IMR-90 (cell line): ENCODE measurements around the gene MYLK4. TPM values are rescaled to one million over a fixed set of nuclear protein-coding genes. Genes with fewer than 3 reads are reported as not detected.

ENCODE experiments used
- ATAC-seq: fragments of 200-7000 bp; cut with Tn5 transposase; 2 replicates; pipeline ENCODE4 v1.9.1; 2020; ENCODE audit warnings: low read depth, mild to moderate bottlenecking, moderate library complexity
- BruUV-seq: library from RNA; stranded (reverse); fragments of 400-500 nt; replicated peaks from 2 replicates; lab custom pipeline; 2021; lab: Mats Ljungman, UMichigan
- CTCF ChIA-PET: fragments of 300-600 bp; formaldehyde crosslinking; extraction: SDS; loops from one replicate; lab custom pipeline; 2021; ENCODE audit warnings: antibody characterized with exemption; lab: Yijun Ruan, JAX
- POLR2A ChIA-PET: fragments of 300-600 bp; sonication (Branson Sonifier 250); formaldehyde crosslinking; loops from one replicate; lab custom pipeline; 2022; ENCODE audit warnings: antibody characterized with exemption; ENCODE audit not compliant: unreplicated experiment; lab: Charles Lee
- DNase-seq: peaks from one replicate; pipeline ENCODE4 v3.0.0; 2013
- H2AFZ ChIP-seq: replicated peaks from 2 replicates; pipeline ENCODE3; 2013; ENCODE audit warnings: low read length, mild to moderate bottlenecking; ENCODE audit not compliant: poor library complexity
- H2AK5ac ChIP-seq: 2 replicates; pipeline ENCODE4 v1.6.1; 2013; ENCODE audit warnings: low read depth, low read length, inconsistent platforms
- H2AK9ac ChIP-seq: replicated peaks from 2 replicates; pipeline ENCODE3; 2013; ENCODE audit warnings: mild to moderate bottlenecking, low read depth, low read length, moderate library complexity; ENCODE audit not compliant: poor library complexity
- H2BK120ac ChIP-seq: 2 replicates; pipeline ENCODE4 v1.6.1; 2013; ENCODE audit warnings: low read depth, low read length, inconsistent platforms
- H2BK15ac ChIP-seq: 3 replicates; pipeline ENCODE4 v1.6.1; 2013; ENCODE audit warnings: low read depth, low read length, inconsistent platforms
- H2BK20ac ChIP-seq: 2 replicates; pipeline ENCODE4 v1.6.1; 2013; ENCODE audit warnings: low read depth, mild to moderate bottlenecking, inconsistent platforms, low read length, moderate library complexity
- H2BK5ac ChIP-seq: 2 replicates; pipeline ENCODE4 v1.6.1; 2013; ENCODE audit warnings: mild to moderate bottlenecking, low read depth, low read length, inconsistent platforms; ENCODE audit not compliant: poor library complexity, severe bottlenecking
- H3K14ac ChIP-seq: replicated peaks from 2 replicates; pipeline ENCODE4 v1.6.1; 2013; ENCODE audit warnings: low read depth, low read length, inconsistent platforms
- H3K18ac ChIP-seq: 2 replicates; pipeline ENCODE4 v1.6.1; 2013; ENCODE audit warnings: low read depth, low read length, control low read depth
- H3K23ac ChIP-seq: 2 replicates; pipeline ENCODE4 v1.6.1; 2013; ENCODE audit warnings: low read depth, low read length, inconsistent platforms
- H3K27ac ChIP-seq: 2 replicates; pipeline ENCODE4 v1.5.1; 2013; ENCODE audit warnings: mild to moderate bottlenecking, control low read depth, low read length; ENCODE audit not compliant: insufficient read depth
- H3K27me3 ChIP-seq: 2 replicates; pipeline ENCODE4 v1.6.1; 2013; ENCODE audit warnings: low read length; ENCODE audit not compliant: control insufficient read depth, insufficient read depth
- H3K36me3 ChIP-seq: 2 replicates; pipeline ENCODE4 v1.6.1; 2013; ENCODE audit warnings: low read length, mixed read lengths; ENCODE audit not compliant: control insufficient read depth, insufficient read depth
- H3K4ac ChIP-seq: 2 replicates; pipeline ENCODE4 v1.6.1; 2013; ENCODE audit warnings: low read depth, low read length, inconsistent platforms
- H3K4me1 ChIP-seq: 2 replicates; pipeline ENCODE4 v1.6.1; 2013; ENCODE audit warnings: low read length, mixed read lengths; ENCODE audit not compliant: control insufficient read depth, insufficient read depth
- H3K4me2 ChIP-seq: 2 replicates; pipeline ENCODE4 v1.6.1; 2013; ENCODE audit warnings: low read depth, mild to moderate bottlenecking, control low read depth, low read length, moderate library complexity
- H3K4me3 ChIP-seq: 2 replicates; pipeline ENCODE4 v1.5.1; 2013; ENCODE audit warnings: low read depth, mild to moderate bottlenecking, control low read depth, low read length, moderate library complexity; ENCODE audit not compliant: insufficient read depth
- H3K56ac ChIP-seq: 2 replicates; pipeline ENCODE4 v1.6.1; 2013; ENCODE audit warnings: low read length, inconsistent platforms; ENCODE audit not compliant: insufficient read depth; ENCODE audit errors: extremely low read depth
- H3K79me1 ChIP-seq, 2 experiments: 2 replicates each; pipeline ENCODE4 v1.6.1; 2013; ENCODE audit warnings: low read length in 2 of 2, inconsistent platforms in 1 of 2, low read depth in 1 of 2
- H3K9ac ChIP-seq: 2 replicates; pipeline ENCODE4 v1.6.1; 2013; ENCODE audit warnings: low read depth, low read length, control low read depth
- H3K9me1 ChIP-seq: 2 replicates; pipeline ENCODE4 v1.6.1; 2013; ENCODE audit warnings: low read length, inconsistent platforms; ENCODE audit not compliant: insufficient read depth
- H3K9me3 ChIP-seq: 2 replicates; pipeline ENCODE4 v1.6.1; 2013; ENCODE audit warnings: low read length; ENCODE audit not compliant: control insufficient read depth, insufficient read depth
- H4K20me1 ChIP-seq: 2 replicates; pipeline ENCODE4 v1.6.1; 2013; ENCODE audit warnings: low read length, inconsistent platforms; ENCODE audit not compliant: insufficient read depth
- H4K5ac ChIP-seq: 2 replicates; pipeline ENCODE4 v1.6.1; 2013; ENCODE audit warnings: mild to moderate bottlenecking, low read depth, low read length, control low read depth
- H4K8ac ChIP-seq, 2 experiments: 2 replicates each; pipeline ENCODE4 v1.6.1; 2013; ENCODE audit warnings: low read depth in 2 of 2, low read length in 2 of 2, control low read depth in 1 of 2, inconsistent platforms in 1 of 2
- H4K91ac ChIP-seq: 2 replicates; pipeline ENCODE4 v1.6.1; 2013; ENCODE audit warnings: low read depth, low read length, inconsistent platforms; ENCODE audit not compliant: insufficient read depth
- BHLHE40 ChIP-seq: fragments of 150-350 bp; IDR thresholded peaks from 2 replicates; pipeline ENCODE4 v1.6.1; 2016; ENCODE audit warnings: mild to moderate bottlenecking, low read depth, low read length
- CEBPB ChIP-seq: IDR thresholded peaks from 2 replicates; pipeline ENCODE4 v1.6.1; 2012; ENCODE audit warnings: low read depth, low read length, improper control_type of control experiment
- CHD1 ChIP-seq: IDR thresholded peaks from 2 replicates; pipeline ENCODE4 v1.6.1; 2012; ENCODE audit warnings: low read depth, low read length, improper control_type of control experiment
- ELK1 ChIP-seq: fragments of 150-350 bp; IDR thresholded peaks from 2 replicates; pipeline ENCODE4 v1.6.1; 2016; ENCODE audit warnings: low read depth, mild to moderate bottlenecking, low read length, moderate library complexity, borderline replicate concordance
- FOS ChIP-seq: fragments of 150-350 bp; IDR thresholded peaks from 2 replicates; pipeline ENCODE4 v1.6.1; 2016; ENCODE audit warnings: low read depth, low read length
- MAFK ChIP-seq: IDR thresholded peaks from 2 replicates; pipeline ENCODE4 v1.6.1; 2012; ENCODE audit warnings: low read depth, low read length, improper control_type of control experiment
- MAZ ChIP-seq: IDR thresholded peaks from 2 replicates; pipeline ENCODE4 v1.6.1; 2012; ENCODE audit warnings: low read depth, mild to moderate bottlenecking, low read length, improper control_type of control experiment, moderate library complexity, borderline replicate concordance
- MXI1 ChIP-seq: IDR thresholded peaks from 2 replicates; pipeline ENCODE4 v1.6.1; 2012; ENCODE audit warnings: low read depth, mild to moderate bottlenecking, low read length, moderate library complexity, borderline replicate concordance
- NFE2L2 ChIP-seq: fragments of 150-350 bp; IDR thresholded peaks from 2 replicates; pipeline ENCODE4 v1.6.1; 2016; ENCODE audit warnings: low read depth, mild to moderate bottlenecking, low read length
- POLR2A ChIP-seq: IDR thresholded peaks from 2 replicates; pipeline ENCODE4 v1.6.1; 2012; ENCODE audit warnings: mild to moderate bottlenecking, low read depth, low read length
- RAD21 ChIP-seq: IDR thresholded peaks from 2 replicates; pipeline ENCODE4 v1.6.1; 2012; ENCODE audit warnings: low read length, improper control_type of control experiment
- RCOR1 ChIP-seq: IDR thresholded peaks from 2 replicates; pipeline ENCODE4 v1.6.1; 2012; ENCODE audit warnings: mild to moderate bottlenecking, low read length, improper control_type of control experiment; ENCODE audit not compliant: insufficient replicate concordance
- RFX5 ChIP-seq: IDR thresholded peaks from 2 replicates; pipeline ENCODE4 v1.8.0; 2012; ENCODE audit warnings: low read depth, mild to moderate bottlenecking, low read length, moderate library complexity
- SMC3 ChIP-seq: fragments of 150-350 bp; IDR thresholded peaks from 2 replicates; pipeline ENCODE4 v1.6.1; 2016; ENCODE audit warnings: low read depth, mild to moderate bottlenecking, antibody characterized with exemption, low read length, moderate library complexity
- WGBS, 2 experiments: methylation state at CpG; one replicate each; pipeline versions ENCODE4 v1.1.5 to v1.1.7; 2013; ENCODE audit warnings: missing lambda C conversion rate in 2 of 2; ENCODE audit not compliant: insufficient read length in 1 of 2; ENCODE audit errors: extremely low coverage in 2 of 2; 5-methylcytosine and 5-hydroxymethylcytosine counted together
- dilution Hi-C: fragments of 300-500 bp; cut with HindIII; formaldehyde crosslinking; loops from one replicate; pipeline ENCODE4 v1.14.3; 2018; ENCODE audit warnings: low sequenced_read_pairs; ENCODE audit not compliant: unreplicated experiment
- in situ Hi-C: fragments of 300-500 bp; cut with MboI; formaldehyde crosslinking; loops from 3 replicates; pipeline ENCODE4 v1.14.3; 2019; ENCODE audit warnings: low sequenced_read_pairs, inconsistent platforms, mixed read lengths
- intact Hi-C: fragments of 100-400 bp; cut with micrococcal nuclease; formaldehyde crosslinking; loops from 2 replicates; pipeline ENCODE4 v1.10.0; 2022
- polyA plus RNA-seq, 3 experiments: library from polyadenylated mRNA; depleted of rRNA; stranded (reverse); fragments of >200 nt; gene quantifications; 2 replicates each; pipeline ENCODE4 v1.2.3, GENCODE V29; 2012; ENCODE audit warnings: low replicate concordance in 1 of 3
- total RNA-seq: library from RNA; depleted of rRNA; stranded (reverse); fragments of >200 nt; gene quantifications from 2 replicates; pipeline ENCODE4 v1.2.3, GENCODE V29; 2012
- TF ChIP-seq, protein P1 (sequence below): conservative IDR thresholded peaks from 2 replicates; pipeline ENCODE4 v1.5.1; 2012; ENCODE audit warnings: mild to moderate bottlenecking, low read depth, low read length, improper control_type of control experiment
- TF ChIP-seq, protein P2 (sequence below): fragments of 150-350 bp; IDR thresholded peaks from 2 replicates; pipeline ENCODE4 v1.6.1; 2017; ENCODE audit warnings: mild to moderate bottlenecking, antibody characterized with exemption, low read length, low read depth

The MYLK4 gene
- total and polyA plus RNA-seq, 2 of the 4 experiments (the other 2 are of a cell fraction), result under 0.01 to 0.07 TPM

DNA sequence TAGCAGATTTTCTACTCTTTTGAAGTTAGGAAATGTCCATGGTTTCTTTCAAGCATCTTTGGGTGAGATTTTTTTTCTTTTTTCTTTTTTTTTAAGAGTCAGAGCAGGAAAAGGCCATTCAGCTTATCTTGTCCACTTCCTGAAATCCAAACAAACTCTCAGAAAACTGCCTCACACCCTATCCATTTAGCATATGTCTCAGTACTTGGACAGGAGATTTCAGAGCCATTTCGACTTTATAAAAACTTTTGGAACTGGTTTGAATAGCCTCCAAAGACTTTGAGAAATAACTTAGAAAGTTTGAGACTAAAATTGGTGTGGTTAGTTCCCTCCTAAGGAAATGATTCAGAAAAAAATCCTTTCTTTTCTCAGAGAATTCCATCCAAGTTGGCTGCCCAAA lies 125.1 kb downstream of the MYLK4 start:
- no peak overlapping the region for H3K18ac ChIP-seq
- no peak overlapping the region for H4K5ac ChIP-seq
- no CpG with 5 or more reads among the region's 1 CpG for WGBS, 2 experiments
- TF ChIP-seq, protein P1, sequence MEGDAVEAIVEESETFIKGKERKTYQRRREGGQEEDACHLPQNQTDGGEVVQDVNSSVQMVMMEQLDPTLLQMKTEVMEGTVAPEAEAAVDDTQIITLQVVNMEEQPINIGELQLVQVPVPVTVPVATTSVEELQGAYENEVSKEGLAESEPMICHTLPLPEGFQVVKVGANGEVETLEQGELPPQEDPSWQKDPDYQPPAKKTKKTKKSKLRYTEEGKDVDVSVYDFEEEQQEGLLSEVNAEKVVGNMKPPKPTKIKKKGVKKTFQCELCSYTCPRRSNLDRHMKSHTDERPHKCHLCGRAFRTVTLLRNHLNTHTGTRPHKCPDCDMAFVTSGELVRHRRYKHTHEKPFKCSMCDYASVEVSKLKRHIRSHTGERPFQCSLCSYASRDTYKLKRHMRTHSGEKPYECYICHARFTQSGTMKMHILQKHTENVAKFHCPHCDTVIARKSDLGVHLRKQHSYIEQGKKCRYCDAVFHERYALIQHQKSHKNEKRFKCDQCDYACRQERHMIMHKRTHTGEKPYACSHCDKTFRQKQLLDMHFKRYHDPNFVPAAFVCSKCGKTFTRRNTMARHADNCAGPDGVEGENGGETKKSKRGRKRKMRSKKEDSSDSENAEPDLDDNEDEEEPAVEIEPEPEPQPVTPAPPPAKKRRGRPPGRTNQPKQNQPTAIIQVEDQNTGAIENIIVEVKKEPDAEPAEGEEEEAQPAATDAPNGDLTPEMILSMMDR, result no peak
- no peak for TF ChIP-seq CHD1
- TF ChIP-seq NFE2L2, result no peak
- no peak for TF ChIP-seq FOS
- TF ChIP-seq MAZ, result no peak
- no peak for TF ChIP-seq MXI1
- TF ChIP-seq POLR2A, result no peak
- no peak for TF ChIP-seq CEBPB
- no peak for TF ChIP-seq BHLHE40
- TF ChIP-seq, protein P2, sequence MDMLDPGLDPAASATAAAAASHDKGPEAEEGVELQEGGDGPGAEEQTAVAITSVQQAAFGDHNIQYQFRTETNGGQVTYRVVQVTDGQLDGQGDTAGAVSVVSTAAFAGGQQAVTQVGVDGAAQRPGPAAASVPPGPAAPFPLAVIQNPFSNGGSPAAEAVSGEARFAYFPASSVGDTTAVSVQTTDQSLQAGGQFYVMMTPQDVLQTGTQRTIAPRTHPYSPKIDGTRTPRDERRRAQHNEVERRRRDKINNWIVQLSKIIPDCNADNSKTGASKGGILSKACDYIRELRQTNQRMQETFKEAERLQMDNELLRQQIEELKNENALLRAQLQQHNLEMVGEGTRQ, result no peak
- no peak for TF ChIP-seq ELK1
- TF ChIP-seq SMC3, result no peak
- TF ChIP-seq MAFK, result no peak
- TF ChIP-seq RFX5, result no peak
- TF ChIP-seq RCOR1, result no peak
- no peak for TF ChIP-seq RAD21
- H2AK5ac ChIP-seq, result no peak overlapping the region
- H4K20me1 ChIP-seq, result 0 out of 2 replicates have a peak, but pooled peaks cover under 1% of the 10 kb centered on the region
- ChIA-PET CTCF (no interaction called here), POLR2A (no interaction called here)
- no peak overlapping the region for H2BK20ac ChIP-seq
- H3K4me3 ChIP-seq, result no peak overlapping the region
- H3K56ac ChIP-seq, result no peak overlapping the region
- no peak overlapping the region for H4K8ac ChIP-seq
- H3K27me3 ChIP-seq, result peaks cover 3% of the 10 kb centered on the region; the same call in 1 of the 2 replicates
- no peak overlapping the region for H2BK5ac ChIP-seq
- ATAC-seq (no peak), DNase-seq (peak; percentile 76)
- intact Hi-C loops, result no loop called here
- H3K36me3 ChIP-seq, result no peaks in the 10 kb centered on the region
- no TSS peak for BruUV-seq
- H3K23ac ChIP-seq, result no peak overlapping the region
- H2AK9ac ChIP-seq, result no peak overlapping the region
- H3K14ac ChIP-seq, result no peak overlapping the region
- no peaks in the 10 kb centered on the region for H3K79me1 ChIP-seq
- H3K27ac ChIP-seq, result no peak overlapping the region
- H3K9ac ChIP-seq, result no peak overlapping the region
- no peak overlapping the region for H2BK15ac ChIP-seq
- in situ Hi-C loops, result loop anchor here (25.0 kb wide), 1 partner anchor 513 kb away; no protein-coding TSS in a partner anchor
- no peak overlapping the region for H2AFZ ChIP-seq
- no peak overlapping the region for H3K4ac ChIP-seq
- no peaks in the 10 kb centered on the region for H3K9me1 ChIP-seq
- H3K9me3 ChIP-seq, result no peaks in the 10 kb centered on the region
- H3K4me1 ChIP-seq, result peaks cover 5% of the 10 kb centered on the region; the same call in 1 of the 2 replicates
- dilution Hi-C loops, result no loop called here
- H2BK120ac ChIP-seq, result no peak overlapping the region
- no peak overlapping the region for H3K4me2 ChIP-seq
- no peak overlapping the region for H4K91ac ChIP-seq
